C4-2B (cell line): ENCODE measurements around the gene TEAD4.

Source experiments
- ZFX ChIP-seq: fragments of 450-650 bp; IDR thresholded peaks from 2 replicates; pipeline ENCODE4 v1.6.1; 2017
- TF ChIP-seq, protein P1 (sequence below): fragments of 450-650 bp; conservative IDR thresholded peaks from 2 replicates; pipeline ENCODE4 v1.5.1; 2017; ENCODE audit warnings: mild to moderate bottlenecking

DNA sequence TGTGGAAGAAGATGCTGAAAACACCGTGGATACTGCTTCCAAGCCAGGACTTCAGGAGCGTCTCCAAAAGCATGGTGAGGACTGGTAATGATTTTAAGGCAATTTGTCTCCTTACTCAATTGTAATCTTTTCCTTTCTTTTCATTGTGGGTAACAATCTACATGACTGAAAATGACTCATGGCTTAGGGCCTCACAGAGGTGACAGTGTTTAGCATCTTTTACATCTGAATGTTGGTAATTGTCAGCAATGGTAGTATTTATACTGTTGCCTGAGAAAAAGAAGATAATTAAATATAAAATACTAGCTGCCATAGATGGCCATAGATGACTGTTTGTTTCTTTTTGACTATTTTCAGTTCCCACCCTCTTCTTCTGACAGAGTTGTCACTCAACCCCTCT is 36.9 kb upstream of the TEAD4 start:
- TF ChIP-seq, protein P1, sequence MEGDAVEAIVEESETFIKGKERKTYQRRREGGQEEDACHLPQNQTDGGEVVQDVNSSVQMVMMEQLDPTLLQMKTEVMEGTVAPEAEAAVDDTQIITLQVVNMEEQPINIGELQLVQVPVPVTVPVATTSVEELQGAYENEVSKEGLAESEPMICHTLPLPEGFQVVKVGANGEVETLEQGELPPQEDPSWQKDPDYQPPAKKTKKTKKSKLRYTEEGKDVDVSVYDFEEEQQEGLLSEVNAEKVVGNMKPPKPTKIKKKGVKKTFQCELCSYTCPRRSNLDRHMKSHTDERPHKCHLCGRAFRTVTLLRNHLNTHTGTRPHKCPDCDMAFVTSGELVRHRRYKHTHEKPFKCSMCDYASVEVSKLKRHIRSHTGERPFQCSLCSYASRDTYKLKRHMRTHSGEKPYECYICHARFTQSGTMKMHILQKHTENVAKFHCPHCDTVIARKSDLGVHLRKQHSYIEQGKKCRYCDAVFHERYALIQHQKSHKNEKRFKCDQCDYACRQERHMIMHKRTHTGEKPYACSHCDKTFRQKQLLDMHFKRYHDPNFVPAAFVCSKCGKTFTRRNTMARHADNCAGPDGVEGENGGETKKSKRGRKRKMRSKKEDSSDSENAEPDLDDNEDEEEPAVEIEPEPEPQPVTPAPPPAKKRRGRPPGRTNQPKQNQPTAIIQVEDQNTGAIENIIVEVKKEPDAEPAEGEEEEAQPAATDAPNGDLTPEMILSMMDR, result no peak
- TF ChIP-seq ZFX, result no peak
